GM23248 (cell line): Measurements from ENCODE around the gene KNSTRN.

Experiments used
- EZH2 ChIP-seq: fragments of 200-600 bp; sonication (generic); IDR thresholded peaks from 2 replicates; pipeline ENCODE4 v1.6.1; 2018; ENCODE audit warnings: antibody characterized with exemption, mild to moderate bottlenecking; ENCODE audit not compliant: insufficient read depth, poor library complexity, severe bottlenecking
- EZH2phosphoT487 ChIP-seq: fragments of 200-600 bp; sonication (generic); IDR thresholded peaks from 2 replicates; pipeline ENCODE4 v1.6.1; 2018; ENCODE audit warnings: antibody characterized with exemption, moderate library complexity, mild to moderate bottlenecking, low read depth; ENCODE audit not compliant: insufficient read depth

DNA sequence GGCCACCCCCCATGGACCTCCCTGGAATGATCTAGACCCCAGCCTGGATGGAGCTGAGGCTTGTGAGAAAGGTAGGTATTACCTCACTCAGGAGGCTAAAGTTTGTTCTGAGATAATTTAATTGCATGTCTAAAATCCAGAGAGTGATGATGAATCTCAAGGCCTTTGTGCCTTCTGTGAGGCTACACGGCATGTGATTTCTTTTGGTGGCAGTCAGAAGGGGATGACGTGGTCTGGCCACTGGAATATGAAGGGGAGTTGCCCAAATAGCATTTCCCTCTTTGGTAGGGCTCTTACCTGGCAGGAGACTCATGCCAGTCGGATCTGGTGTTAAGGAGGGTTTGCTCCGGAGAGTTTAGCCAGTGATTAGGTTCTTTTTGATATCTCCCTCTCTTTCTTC lies 60.7 kb downstream of the KNSTRN start:
- TF ChIP-seq EZH2 (no peak), EZH2phosphoT487 (no peak)
